ENCODE results near the gene RNF113B.

The RNF113B gene

DNA sequence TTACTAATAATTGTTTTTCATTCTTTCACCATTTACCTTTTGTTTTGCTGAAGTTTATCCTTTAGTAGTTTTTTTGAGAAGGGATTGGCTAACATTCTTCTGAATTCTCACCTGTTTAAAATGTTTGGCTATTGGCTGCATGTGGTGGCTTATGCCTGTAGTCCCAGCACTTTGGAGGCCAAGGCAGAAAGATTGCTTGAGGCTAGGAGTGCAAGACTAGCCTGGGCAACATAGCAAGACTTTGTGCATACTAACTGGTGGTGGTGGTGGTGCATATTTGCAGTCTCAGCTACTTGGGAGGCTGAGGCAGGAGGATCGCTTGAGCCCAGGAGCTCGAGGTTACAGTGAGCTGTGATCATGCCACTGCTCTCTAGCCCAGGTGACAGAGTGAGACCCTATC lies 27.5 kb upstream of the RNF113B start:
- no peak for DNase-seq

- no peak for DNase-seq
Observed at GRCh38 chr13:98203646-98204326, 26.7 kb upstream of the RNF113B start.

GRCh38 chr13:98201984-98202383 lies 24.9 kb upstream of the RNF113B start:
- no peak for DNase-seq

DNA sequence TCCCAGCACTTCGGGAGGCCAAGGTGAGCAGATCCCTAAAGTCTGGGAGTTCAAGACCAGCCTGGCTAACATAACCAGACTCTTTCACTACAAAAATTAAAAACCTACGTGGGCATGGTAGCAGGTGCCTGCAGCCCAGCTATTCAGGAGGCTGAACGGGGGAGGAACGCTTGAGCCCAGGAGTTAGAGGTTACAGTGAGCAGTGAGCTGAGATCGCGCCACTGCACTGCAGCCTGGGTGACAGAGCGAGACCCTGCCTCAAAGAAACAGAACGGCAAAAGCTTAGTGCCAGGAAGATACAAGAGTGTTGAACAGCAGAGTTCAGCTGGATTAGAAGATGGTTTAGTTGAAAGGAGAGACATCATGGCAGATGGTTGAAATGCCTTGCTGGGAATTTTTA lies 24.1 kb upstream of the RNF113B start:
- no peak for DNase-seq

- no peak for DNase-seq
Observed at GRCh38 chr13:98200211-98200878, 23.3 kb upstream of the RNF113B start.

GRCh38 chr13:98199480-98199879 lies 22.4 kb upstream of the RNF113B start:
- no peak for DNase-seq

DNA sequence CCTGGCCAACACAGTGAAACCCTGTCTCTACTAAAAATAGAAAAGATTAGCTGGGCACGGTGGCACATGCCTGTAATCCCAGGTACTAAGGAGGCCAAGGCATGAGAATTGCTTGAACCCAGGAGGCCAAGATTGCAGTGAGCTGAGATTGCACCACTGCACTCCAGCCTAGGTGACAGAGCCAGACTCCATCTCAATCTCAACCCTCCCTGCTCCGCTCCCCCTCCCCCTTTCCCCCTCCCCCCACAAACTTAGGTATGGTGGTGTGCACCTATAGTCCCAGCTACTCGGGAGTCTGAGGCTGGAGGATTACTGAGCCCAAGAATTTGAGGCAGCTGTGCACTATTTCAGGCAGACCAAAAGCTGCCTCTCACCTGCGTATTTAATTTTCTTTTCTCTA lies 21.6 kb upstream of the RNF113B start:
- no peak for DNase-seq

- DNase-seq: no peak
Observed at GRCh38 chr13:98195054-98195791, 18.2 kb upstream of the RNF113B start.

GRCh38 chr13:98192008-98192407 lies 14.9 kb upstream of the RNF113B start:
- DNase-seq: no peak

DNA sequence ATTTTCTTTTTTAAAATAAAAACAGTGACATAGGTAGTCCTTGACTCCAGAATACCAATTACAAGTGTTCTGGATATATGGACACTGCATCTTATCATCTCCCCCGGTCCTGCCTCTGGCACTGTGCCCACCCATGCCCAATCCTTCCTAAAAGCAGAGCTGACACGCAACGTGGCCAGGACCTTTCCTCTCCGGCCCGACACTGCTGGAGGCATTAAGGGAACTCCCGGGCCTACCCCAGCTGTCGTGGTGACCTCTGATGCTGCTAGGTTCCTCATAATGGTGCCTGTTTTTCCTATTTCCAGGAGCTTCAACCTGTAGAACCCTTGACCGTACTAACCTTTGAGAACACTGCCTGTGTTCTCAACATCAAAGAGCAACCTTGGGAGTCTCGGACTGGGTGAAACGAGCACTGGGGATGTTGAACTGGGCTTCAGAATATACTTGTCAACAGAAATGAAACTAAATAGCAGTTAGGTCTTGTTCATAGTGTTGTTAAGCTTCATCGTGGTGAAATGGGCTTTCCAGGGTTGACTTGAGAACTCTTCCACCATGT lies 13.9 kb upstream of the RNF113B start:
- DNase-seq: no peak

DNA sequence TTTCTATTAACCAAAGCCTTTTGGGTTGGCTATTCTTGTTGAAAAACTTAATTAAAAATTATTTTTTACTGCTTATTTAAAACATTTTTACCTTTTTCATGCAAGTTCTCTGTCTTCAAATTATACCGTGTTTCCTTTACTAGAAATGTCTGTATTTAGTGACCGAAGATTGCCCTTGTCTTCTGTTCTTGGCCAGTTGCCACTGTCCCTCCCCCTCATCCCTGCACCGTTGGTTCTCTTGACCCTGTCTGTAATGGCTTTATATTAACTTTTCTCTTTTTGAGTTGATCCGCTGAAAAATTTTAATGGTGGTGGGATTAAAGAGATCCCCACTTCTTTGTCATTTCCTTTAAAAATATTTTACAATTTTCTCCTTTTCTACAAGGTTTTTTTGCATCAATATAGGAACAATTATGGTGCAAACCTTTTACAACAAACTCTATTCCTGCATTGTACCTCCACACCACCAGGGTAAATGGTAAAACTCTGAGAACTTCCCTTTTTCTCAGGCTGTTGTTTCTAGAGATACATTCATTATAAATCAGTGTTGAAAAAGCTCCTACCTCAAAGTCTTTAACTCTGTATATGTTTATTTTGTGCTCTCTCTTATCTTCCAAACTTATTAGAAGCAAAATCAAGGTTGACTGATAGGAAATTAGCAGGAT lies 12.9 kb upstream of the RNF113B start:
- DNase-seq: no peak

DNA sequence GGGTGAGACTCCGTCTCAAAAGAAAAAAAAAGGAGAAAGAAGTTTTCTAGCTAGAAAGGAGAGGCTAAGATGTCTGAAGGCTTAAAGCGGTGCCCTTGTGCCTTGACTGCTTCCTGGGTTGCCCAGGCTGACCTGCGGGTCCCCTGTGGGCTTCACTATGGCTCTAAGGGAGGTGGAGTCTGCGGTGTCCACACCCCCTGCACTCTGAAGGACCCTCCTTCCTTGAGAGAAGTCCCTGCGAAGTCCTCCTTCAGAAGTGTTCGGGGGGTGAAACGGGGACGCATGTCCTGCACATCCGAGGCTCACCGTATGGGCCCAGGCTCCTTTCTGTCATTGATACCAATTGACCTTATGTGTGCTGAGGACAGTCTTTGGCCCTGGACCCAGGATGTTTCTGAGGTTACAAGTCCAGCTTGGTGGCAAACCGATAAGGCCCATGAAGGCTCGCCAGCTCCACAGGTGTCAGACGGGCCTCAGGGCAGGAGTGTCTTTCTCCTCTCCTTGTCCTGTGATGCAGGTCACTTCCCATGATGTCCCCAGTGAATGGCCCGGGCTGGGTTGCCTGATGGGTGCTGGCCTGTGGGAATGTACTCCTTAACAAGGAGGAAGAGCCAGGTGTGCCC lies 11.6 kb upstream of the RNF113B start:
- no peak for DNase-seq

DNA sequence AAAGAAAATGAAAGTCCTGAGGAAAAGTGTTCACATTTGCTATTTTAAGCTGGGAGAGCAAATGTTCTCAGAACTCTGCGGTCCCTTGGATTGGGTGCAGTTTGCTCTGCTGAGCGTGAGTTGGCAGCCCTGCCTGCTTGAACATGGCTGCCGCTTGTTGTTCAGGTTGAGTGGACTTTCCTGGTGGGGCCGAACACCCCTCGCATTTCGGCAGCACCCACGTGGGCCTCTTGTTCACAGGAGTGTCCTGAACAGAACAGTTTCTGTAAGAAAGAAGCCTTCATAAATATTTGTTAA lies 10.8 kb upstream of the RNF113B start:
- peak in 11 of 51 donors; percentile 8 to 44 (median 21) for DNase-seq

DNA sequence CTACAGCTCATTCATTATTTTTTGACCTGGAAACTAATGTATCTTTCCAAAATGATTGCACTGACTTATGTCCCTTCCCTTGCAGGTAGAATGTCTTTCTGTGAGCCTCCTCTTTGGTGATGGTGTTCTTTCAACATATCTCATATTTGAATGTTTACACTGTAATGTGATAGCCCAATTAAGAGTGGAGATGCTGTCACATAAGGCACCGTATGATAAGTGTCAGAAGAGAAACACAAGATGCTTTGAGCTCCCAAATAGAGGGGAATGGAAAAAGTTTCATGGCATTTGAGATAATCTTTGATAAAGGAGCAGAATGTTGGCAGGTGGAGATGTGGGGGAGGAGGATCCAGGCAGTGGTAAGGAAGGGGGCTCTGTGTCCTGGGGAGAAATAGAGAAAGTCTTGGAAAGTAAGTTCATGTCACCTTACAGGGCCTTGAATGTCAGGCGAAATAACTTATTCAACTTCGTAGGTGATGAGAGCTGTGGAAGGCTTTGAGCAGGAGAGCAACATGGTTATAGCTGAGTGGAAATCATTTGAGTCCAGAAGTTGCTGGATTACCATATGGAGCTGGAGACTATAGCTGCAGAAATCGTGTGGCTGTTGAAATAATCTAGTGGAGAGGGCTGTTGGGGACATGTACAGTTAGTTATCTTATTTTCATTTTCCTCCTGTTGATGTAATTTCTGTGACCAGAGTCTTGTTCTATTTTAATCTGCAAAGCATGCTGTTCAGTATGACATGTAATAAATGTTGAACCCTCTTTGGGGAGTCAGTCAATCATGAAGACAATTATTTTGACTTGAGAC lies 10.3 kb upstream of the RNF113B start:
- peak in 1 of 51 donors; percentile 14 for DNase-seq

- no peak for DNase-seq
Observed at GRCh38 chr13:98184792-98185191, 7.7 kb upstream of the RNF113B start.

DNA sequence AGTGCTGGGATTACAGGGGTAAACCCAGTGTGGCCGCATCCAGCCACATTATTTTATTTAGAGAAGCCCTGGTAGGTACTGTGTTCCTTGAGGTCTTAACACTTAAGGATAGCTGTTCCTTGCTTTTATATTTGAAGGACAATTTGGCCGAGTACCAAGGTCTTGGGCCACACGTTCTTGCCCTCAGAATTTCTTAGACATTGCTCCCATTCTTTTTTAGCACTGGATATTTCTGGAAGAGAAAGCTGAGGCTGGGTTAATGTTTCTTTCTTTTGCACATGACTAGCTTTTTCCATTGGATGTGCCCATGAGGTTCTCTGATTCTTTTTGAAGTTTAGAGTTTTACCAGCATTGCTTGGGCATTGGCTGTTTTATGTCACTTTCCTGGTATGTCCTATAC lies 5.5 kb upstream of the RNF113B start:
- DNase-seq: no peak

- no peak for DNase-seq
Observed at GRCh38 chr13:98182153-98182552, 5.1 kb upstream of the RNF113B start.

GRCh38 chr13:98181111-98181815 lies 4.2 kb upstream of the RNF113B start:
- DNase-seq: no peak

DNA sequence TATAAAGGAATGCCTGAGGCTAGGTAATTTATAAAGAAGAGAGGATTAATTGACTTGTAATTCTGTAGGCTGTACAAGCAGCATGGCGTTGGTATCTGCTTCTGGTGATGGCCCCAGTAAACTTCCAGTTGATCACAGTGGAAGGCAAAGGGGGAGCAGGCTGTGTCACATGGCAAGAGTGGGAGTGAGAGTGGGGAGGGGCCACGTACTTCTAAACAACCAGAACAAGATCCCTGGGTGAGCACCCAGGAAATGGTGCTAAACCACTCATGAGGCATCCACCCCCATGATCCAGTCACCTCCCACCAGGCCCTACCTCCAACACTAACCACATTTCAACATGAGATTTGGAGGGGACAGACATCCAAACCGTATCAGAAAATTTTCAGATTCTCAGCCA lies 3.0 kb upstream of the RNF113B start:
- DNase-seq: no peak

DNA sequence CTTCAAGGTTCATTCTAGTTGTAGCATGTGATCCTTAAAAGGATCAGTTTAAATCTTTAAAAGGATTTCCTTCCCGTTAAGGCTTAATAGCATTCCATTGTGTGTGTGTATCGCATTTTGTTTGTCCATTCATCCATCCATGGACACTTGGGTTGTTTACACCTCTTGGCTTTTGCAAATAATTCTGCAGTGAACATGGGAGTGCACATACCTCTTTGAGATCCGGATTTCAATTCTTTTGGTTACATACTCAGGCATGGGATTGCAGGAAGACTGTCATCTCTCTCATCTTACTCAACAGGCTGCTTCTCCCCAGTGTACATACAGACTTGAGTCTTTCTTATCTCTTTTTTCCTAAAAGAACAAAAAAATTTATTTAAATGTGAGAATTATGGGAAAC lies 1.2 kb downstream of the RNF113B start:
- DNase-seq: no peak

Data from hypothalamus (tissue), 51 donors.